GF-D8 (cell line): ENCODE measurements around the gene WWOX.

ENCODE experiments used
- DNase-seq: peaks from one replicate; lab custom pipeline; 2025; lab: John Stamatoyannopoulos, UW

Gene WWOX

DNA sequence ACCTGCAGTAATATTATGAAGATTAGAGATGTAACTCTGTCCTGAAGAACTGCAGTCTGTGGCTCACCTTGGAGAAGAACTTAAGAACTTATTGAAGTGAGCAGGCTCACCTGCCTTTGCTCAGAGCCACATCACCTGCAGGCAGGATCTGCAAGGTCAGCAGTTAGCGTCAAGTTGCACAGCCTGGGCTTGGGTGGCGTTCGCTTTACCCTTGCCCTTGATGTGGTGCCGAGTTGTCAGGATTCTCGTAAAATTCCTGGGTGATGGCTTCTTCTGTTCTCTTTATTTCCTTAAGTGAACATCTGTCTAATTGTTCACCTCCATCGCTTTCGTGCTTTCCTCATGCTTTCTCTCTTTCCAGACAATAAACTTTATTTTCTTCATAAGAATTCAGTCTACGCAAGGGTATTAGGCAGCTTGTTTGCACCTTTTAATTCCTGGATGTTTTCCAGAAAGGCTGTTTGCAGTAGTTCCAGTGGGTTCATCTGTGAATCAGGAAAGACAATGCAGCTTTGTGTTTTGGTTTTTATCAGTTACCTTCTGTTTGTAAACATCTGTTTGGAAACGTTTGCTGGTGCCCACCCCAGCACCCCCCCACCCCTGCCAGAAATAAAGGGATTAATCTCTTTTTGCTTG is 254.3 kb downstream of the WWOX start:
- no peak for DNase-seq

GRCh38 chr16:78362524-78363135 is 263.2 kb downstream of the WWOX start:
- no peak for DNase-seq

GRCh38 chr16:78363843-78364555 is 264.5 kb downstream of the WWOX start:
- no peak for DNase-seq

DNA sequence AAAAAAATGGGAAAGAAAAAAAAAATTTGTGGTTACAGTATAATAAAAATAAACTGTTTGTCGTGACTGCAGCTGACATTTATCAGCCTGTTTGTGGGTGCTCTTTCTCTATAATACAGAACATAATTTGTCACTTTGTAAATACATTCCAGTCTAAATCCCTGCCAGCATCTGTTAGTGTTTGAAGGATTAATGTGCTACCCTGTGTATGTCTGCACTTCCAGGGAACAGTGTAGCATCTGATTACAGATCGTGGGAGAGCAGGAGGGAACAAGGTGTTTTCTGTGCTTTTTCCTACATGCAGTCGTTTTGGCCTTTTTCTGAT is 265.1 kb downstream of the WWOX start:
- DNase-seq, result no peak

GRCh38 chr16:78365366-78365765 is 265.9 kb downstream of the WWOX start:
- DNase-seq, result no peak

GRCh38 chr16:78368121-78369102 is 269.0 kb downstream of the WWOX start:
- no peak for DNase-seq

- no peak for DNase-seq
Observed at GRCh38 chr16:78372277-78372676, 272.8 kb downstream of the WWOX start.

GRCh38 chr16:78375055-78375679 is 275.7 kb downstream of the WWOX start:
- DNase-seq, result no peak

DNA sequence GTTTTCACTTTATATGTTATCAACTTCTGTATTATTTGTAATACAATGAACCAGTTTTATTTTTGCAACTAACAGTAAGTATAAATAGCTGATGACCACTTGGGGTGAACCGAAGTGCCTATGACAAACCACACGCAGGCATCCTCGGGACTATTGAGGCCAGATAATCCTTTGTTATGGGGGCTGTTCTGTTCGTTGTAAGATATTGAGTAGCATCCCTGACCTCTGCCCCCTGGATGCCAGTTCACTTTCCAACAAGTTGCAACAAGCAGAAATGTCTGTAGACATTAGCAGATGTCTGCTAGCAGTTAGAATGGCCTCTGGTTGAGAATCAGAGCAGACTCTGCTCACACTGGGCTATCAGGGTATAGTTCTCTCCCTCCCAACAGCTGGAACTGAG is 277.0 kb downstream of the WWOX start:
- no peak for DNase-seq

DNA sequence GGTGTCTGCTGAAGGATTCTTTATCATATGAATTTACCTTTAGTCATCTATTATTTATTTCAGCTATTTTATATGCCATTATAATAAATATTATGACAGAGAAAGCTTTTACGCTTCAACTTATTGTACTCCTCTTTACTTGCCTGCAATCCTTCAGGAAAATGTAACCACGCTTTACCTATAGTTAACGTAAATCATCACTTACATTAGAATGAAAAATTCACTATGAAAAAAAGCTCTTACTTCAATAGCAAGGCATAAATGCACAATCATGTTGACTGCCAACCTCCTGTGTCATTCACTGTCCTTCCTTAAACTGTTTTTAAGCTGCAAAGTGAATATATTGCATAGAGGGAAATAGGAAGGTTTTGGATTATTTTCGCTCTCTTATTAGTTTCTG is 277.9 kb downstream of the WWOX start:
- no peak for DNase-seq

DNA sequence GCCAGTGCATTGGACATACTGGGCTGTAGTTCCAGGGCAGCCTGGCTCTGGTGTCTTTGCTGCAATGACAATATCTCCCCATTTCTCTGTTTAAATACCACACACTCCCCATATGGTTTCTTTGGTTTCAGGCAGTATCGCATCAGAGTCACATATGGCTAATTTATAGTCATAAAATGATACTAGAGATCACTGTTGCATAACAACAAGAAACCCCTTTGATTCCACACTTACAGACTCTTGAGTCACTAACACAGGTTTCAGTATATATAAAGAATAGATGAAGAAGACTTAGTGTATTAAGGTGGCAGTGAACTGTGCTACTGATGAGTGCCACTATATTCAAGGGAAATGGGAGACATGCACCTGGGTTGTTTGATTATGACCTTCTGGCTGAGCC is 281.6 kb downstream of the WWOX start:
- DNase-seq, result no peak

- no peak for DNase-seq
Observed at GRCh38 chr16:78383118-78383517, 283.7 kb downstream of the WWOX start.

DNA sequence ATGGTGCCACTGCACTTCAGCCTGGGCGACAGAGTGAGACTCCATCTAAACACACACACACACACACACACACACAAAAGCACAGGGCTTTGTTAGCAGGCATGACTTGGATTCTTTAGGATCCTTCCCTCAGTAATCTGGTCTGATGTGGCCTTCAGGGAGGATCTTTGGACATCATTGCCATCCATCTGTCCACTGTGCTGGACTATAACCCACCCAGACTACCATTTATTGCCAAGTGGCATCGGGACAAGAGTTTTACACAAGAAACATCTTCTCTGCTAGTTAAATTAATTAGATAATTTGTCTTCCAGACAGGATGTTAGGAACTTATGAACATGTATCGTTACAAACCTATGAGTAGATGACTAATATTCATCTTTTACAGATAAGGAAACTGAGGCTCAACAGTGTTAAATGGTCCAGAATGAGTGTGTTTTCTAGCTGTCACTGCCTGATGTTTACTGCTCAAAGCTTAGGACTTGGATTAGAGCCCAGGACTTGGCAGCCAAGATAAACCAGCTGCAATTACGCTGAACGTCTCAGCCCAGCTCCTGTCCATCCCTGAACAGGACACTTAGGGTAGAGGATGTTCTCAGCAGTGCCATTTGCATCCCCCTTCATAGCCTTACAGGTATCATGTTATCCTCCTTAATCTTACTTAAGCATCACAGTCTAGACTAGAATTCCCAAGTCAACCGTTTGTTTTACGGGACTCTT is 285.8 kb downstream of the WWOX start:
- no peak for DNase-seq

GRCh38 chr16:78386557-78387324 is 287.3 kb downstream of the WWOX start:
- DNase-seq, result no peak

DNA sequence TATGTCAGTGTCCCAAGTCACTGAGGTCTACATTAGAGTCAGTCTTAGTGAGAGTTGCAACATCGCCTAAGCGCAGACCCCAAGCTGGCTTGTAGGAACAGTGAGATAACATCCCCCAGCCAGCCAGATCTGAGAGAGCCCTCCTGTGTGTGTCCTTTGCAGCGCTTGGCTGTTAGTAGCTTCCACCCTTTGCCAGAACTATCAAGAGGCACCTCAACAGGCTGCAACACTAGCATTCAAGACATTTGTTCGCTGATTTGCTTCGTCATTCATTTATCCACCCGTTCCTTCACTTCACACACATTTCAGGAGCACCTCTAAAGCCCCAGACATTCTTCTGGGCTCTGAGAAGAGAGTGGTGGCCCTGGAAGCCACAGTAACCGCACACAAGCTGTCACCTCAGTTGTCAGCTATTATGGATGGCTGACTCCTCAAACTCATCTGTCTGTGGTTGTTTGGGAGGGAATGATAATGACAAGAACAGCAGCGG is 289.6 kb downstream of the WWOX start:
- no peak for DNase-seq

DNA sequence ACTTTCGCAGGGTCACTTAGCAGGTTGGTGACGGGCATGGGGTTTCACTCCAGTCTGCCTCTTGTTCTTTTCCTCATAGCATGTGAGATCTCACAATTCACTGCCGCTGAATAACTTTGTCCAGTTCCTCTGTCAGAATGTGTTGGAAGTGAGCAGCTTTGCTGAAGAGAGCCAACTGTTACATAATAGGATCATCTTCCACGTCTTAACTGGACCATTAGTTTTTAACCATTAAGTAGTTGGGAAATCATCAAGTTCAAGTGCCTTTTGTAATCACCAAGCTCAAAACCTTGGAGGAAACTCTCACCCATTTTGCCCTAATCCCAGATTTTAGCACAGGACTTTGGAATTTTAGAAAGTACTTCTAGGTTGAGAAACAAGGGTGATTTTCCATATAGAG is 290.6 kb downstream of the WWOX start:
- DNase-seq, result no peak

DNA sequence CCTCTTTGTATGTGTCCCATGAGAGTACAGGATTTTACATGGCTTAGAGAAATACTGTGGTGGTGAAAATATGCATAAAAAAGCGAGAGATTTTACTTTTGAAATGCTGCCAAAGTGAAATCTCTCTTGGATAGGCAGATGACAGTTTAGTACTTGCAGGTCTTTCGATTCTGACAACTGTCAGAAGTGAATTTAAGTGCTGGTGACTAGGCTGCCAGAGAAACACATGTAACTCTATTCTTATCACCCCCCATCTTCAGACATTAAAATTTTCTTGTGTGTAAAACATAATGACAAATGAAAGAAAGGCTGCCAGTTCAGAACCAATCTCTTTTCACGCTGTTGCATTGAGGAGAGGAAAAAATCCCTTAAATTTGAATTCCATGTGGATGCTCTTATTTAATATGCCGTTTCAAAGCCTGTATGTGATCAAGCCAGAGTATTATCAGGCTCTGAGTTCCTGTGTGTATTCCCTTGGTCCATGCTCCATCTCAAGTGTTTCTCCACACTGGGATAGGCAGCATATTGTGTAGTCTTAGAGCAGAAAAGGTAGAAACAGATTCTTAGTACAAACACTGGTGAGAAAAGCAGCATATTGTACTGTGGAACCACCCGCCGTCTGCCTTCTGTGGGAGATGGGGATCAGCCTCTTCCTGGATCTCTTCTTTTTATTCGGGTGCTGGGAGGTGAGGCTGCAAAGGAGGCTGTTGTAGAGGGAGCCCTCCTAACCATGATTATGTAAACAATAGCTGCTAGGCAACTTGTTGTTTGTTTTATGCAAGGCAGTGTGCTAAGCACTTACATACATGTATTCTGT is 291.3 kb downstream of the WWOX start:
- no peak for DNase-seq

GRCh38 chr16:78392585-78393195 is 293.2 kb downstream of the WWOX start:
- DNase-seq, result no peak

- no peak for DNase-seq
Observed at GRCh38 chr16:78395035-78395434, 295.6 kb downstream of the WWOX start.
